ENCODE measurements around the gene ARL5C.
"Not testable (repeated sequence)": the region's sequence is repeated elsewhere in the genome, so short reads cannot be mapped to it uniquely, and the experiment has no call there.

Gene ARL5C

GRCh38 chr17:39139561-39139960 lies 26.4 kb downstream of the ARL5C start:
- no peak for DNase-seq

DNA sequence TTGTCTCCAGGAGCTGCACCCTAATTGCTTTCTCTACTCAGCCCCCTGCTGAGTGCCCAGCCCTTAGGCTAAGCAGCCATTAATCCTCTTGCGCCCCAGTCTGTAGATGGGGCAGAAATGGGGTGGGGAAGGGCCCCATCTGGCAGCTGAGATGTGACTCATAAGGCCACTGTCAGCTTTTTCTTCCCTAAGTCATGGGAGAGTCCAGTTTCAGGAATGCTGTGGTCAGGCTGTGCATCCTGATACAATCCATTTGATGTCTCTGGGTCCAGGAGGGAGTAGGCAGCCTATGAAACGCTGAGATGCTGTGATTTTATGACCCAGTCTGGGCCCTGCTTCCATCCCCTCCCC lies 26.8 kb downstream of the ARL5C start:
- DNase-seq = no peak

DNA sequence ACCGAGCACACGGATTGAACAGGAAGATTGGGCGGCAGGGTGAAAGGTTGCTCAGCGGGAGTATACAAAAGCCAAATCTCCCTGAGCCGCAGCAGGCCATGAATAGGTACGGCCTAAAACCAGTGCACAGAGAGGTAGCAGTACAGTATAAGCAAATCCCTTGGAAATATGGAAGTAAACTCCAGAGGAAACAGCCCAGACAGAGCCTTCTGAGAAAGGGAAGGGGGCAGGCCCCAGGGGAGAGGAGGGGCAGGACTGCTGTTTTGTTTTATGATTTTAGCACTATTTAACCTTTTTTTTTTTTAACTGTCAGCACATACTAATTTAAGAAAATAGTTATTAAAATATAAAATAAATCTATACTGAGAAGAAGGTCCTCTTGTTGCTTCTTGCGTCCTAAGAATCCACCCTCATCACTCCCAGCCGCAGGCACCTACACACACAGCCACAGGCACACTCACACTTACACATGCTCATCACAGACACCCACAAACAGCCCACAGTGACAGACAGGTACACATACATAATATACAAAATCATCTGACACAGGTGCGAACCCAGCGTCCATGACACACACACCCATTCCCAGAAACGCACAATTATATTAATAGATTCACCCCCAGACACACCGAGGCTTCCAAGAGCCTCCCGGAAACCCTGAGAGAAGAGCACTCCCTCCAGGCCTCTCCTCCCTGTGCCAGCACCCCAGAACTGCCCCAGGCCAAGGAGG lies 27.4 kb downstream of the ARL5C start:
- DNase-seq = no peak

GRCh38 chr17:39134878-39135277 lies 31.1 kb downstream of the ARL5C start:
- no peak for DNase-seq

GRCh38 chr17:39132192-39132610 lies 33.8 kb downstream of the ARL5C start:
- DNase-seq = no peak

DNA sequence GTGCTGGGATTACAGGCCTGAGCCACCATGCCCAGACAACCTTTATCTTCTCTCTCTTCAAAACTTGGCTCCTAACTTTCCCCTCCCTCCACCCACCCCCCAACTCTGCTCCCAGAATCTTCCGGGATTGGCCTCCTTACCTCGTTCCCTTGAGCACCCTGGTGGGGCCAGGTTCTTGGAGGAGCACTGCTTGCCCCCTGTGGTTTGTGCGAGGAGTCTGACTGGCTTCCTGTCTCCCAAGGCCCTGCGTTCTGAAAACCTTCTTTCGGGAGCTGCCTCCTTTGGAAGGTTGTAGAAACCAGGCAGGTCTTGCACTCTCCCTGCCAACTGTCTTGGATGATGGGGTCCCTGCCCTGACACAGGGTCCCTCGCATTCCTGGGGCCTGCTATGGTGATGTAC lies 34.3 kb downstream of the ARL5C start:
- DNase-seq = no peak

GRCh38 chr17:39130205-39130604 lies 35.8 kb downstream of the ARL5C start:
- no peak for DNase-seq

- DNase-seq = not testable (repeated sequence)
Observed at GRCh38 chr17:39129544-39129943, 36.4 kb downstream of the ARL5C start.

- no peak for DNase-seq
Observed at GRCh38 chr17:39126436-39126835, 39.5 kb downstream of the ARL5C start.

GRCh38 chr17:39125143-39125875 lies 40.7 kb downstream of the ARL5C start:
- DNase-seq = no peak

GRCh38 chr17:39123627-39124026 lies 42.3 kb downstream of the ARL5C start:
- DNase-seq = no peak

DNA sequence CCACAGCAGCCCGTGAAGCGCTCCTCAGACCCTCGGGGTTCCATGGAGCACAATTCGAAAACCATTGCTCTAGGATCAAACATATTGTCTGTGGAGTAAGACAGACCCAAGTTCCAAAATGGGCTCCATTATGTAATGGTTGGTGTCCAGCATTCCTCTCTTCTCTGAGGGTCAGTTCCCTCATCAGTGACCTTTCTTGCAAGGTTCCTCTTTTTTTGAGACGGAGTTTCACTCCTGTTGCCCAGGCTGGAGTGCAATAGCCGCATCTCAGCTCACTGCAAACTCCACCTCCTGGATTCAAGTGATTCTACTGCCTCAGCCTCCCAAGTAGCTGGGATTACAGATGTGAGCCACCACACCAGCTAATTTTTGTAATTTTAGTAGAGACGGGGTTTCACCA lies 43.0 kb downstream of the ARL5C start:
- peak; percentile 51 to 81 (median 76) for DNase-seq

- DNase-seq = not testable (repeated sequence)
Observed at GRCh38 chr17:39121919-39122318, 44.0 kb downstream of the ARL5C start.

GRCh38 chr17:39118674-39119419 lies 47.1 kb downstream of the ARL5C start:
- peak; percentile 81 to 94 (median 91) for DNase-seq

GRCh38 chr17:39116224-39116623 lies 49.7 kb downstream of the ARL5C start:
- DNase-seq = no peak

DNA sequence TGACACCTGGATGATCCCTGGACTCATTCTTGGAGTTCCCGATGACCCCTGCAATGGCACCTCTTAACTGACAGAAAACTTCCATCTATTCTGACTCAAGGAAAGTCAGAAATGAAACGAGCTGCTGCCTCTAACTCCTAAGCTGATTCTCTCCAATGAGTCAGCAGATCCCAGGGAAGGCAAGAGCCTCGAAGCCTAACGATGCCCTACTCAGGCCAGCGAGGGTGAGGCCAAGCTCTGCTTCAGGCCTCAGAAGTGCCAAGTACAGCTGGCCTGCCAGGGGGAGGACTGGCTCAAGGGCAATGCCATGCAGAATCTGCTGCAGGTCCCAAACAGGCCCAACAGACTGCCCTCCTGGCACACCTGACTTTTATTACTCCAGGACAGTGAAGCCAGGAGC lies 50.8 kb downstream of the ARL5C start:
- DNase-seq = peak in 1 of 4 experiments; percentile 27

- DNase-seq = no peak
Observed at GRCh38 chr17:39114723-39115122, 51.2 kb downstream of the ARL5C start.

DNA sequence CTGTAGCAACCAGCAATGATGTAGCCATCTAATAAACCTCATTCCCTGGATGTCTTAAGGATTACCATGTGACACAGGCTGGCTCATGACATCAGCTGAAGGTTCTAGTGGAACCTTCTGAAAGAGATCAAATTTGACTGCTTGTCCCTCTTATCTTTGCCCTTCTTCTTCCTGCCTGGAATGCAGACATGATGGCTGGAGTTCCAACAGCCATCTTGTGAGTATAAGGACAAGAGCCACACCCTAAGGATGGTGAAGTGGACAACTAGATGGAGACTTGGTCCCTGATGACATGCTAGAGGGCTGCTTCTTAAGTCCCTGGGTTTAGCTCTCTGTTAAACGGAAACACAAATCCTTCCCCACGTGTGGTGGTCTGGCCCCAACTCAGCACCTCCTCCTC lies 52.1 kb downstream of the ARL5C start:
- no peak for DNase-seq

GRCh38 chr17:39110435-39111136 lies 55.4 kb downstream of the ARL5C start:
- DNase-seq = no peak

- no peak for DNase-seq
Observed at GRCh38 chr17:39108461-39109375, 57.2 kb downstream of the ARL5C start.

DNA sequence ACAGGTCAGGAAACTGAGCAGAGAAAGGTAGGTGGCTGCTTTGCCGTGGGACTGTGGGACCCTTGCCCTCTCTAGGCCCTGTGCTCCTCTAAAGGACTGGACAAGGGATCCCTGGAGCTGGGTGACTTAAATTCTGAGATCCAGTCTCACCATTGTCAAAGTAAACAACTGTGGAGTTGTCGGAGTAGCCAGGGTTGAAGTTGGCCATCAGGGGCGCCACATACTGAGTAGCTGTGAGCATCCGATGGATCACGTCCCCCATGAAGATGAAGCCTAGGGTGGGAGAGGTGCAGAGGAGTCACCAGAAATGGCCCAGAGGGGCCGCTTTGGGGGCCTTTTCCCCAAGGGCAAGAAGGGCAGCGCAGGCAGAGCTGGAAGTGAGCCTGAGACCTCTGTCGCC lies 58.0 kb downstream of the ARL5C start:
- DNase-seq = no peak

DNA sequence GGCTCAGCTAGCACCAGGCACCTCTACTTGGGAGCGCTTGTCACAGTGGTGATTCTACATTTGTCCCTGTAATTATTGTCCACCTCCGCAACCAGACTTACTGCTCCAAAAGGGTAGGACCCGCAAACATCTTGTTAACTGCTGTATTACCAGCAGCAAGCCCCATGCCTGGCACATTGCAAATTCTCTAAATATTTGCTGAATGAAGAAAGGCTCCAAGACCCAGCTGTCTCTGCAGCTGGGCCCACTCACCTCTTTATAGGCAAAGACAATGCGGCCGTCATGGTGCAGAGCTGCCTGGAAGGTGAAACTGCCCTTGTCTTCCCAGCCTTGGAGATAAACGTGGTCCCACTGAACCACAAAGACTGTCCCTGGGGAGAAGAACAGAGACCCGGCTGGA lies 58.8 kb downstream of the ARL5C start:
- no peak for DNase-seq

Data from suppressor macrophage (primary cell).